GM12878 (cell line): Measurements from ENCODE around the gene HCAR2. TPM values are rescaled to one million over a fixed set of nuclear protein-coding genes. Genes with fewer than 3 reads are reported as not detected.

ENCODE experiments used
- ATAC-seq: fragments of 200-7000 bp; cut with Tn5 transposase; 3 replicates; pipeline ENCODE4 v1.9.1; 2020; ENCODE audit warnings: mild to moderate bottlenecking, moderate library complexity
- BruUV-seq: library from RNA; stranded (reverse); fragments of 400-500 nt; replicated peaks from 2 replicates; lab custom pipeline; 2021; lab: Mats Ljungman, UMichigan
- CTCF ChIA-PET: fragments of 300-600 bp; sonication (Branson Sonifier 250); formaldehyde crosslinking; extraction: SDS; loops from one replicate; lab custom pipeline; 2021; ENCODE audit warnings: inconsistent platforms; lab: Yijun Ruan, JAX
- POLR2A ChIA-PET: fragments of 350-600 bp; formaldehyde crosslinking; extraction: SDS; loops from one replicate; lab custom pipeline; 2021; ENCODE audit warnings: inconsistent platforms; lab: Charles Lee
- RAD21 ChIA-PET: fragments of 300-600 bp; sonication (Branson Sonifier 250); formaldehyde crosslinking; loops from one replicate; lab custom pipeline; 2023; ENCODE audit warnings: antibody characterized with exemption; ENCODE audit not compliant: unreplicated experiment; lab: Charles Lee
- SMC1A ChIA-PET: fragments of 300-600 bp; sonication (Branson Sonifier 250); formaldehyde crosslinking; loops from one replicate; lab custom pipeline; 2023; ENCODE audit not compliant: unreplicated experiment, uncharacterized antibody; lab: Charles Lee
- DNase-seq: peaks from one replicate; pipeline ENCODE4 v3.0.0-alpha.2; 2011; ENCODE audit warnings: low read depth, low spot score
- FAIRE-seq: peaks from 3 replicates; lab custom pipeline; 2011; peaks lifted over from hg19 to GRCh38; lab: Jason Lieb, UNC
- H2AFZ ChIP-seq: 2 replicates; pipeline ENCODE4 v1.6.0; 2011; ENCODE audit warnings: low read depth, low read length, control low read depth; ENCODE audit not compliant: control insufficient read depth
- H3K27ac ChIP-seq: 2 replicates; pipeline ENCODE4 v1.5.1; 2011; ENCODE audit warnings: control low read depth; ENCODE audit not compliant: control insufficient read depth, insufficient read depth
- H3K27me3 ChIP-seq, 2 experiments: replicated peaks in 1 of 2; 2 replicates each; pipeline versions ENCODE4 v1.6.0 to v1.6.1; 2011; ENCODE audit warnings: low read length in 1 of 2; ENCODE audit not compliant: control insufficient read depth in 2 of 2, insufficient read depth in 2 of 2
- H3K36me3 ChIP-seq, 2 experiments: 2 replicates each; pipeline ENCODE4 v1.5.1; 2011; ENCODE audit warnings: low read length in 1 of 2; ENCODE audit not compliant: control insufficient read depth in 2 of 2, insufficient read depth in 2 of 2
- H3K4me1 ChIP-seq: 2 replicates; pipeline ENCODE4 v1.6.1; 2011; ENCODE audit warnings: mild to moderate bottlenecking, low read length, moderate library complexity, mixed read lengths; ENCODE audit not compliant: control insufficient read depth, insufficient read depth
- H3K4me2 ChIP-seq: 2 replicates; pipeline ENCODE4 v1.6.0; 2011; ENCODE audit warnings: control low read depth; ENCODE audit not compliant: control insufficient read depth, insufficient read depth
- H3K4me3 ChIP-seq: fragments of 200-600 bp; sonication (generic); 2 replicates; pipeline ENCODE4 v1.5.1; 2016
- H3K79me2 ChIP-seq: 2 replicates; pipeline ENCODE4 v1.6.0; 2011; ENCODE audit warnings: low read length; ENCODE audit not compliant: control insufficient read depth, insufficient read depth
- H3K9ac ChIP-seq: 2 replicates; pipeline ENCODE4 v1.8.0; 2011; ENCODE audit warnings: low read length, control low read depth, mixed read lengths; ENCODE audit not compliant: control insufficient read depth, insufficient read depth
- H3K9me3 ChIP-seq: replicated peaks from 3 replicates; pipeline ENCODE4 v1.5.1; 2011; ENCODE audit warnings: mild to moderate bottlenecking, low read length; ENCODE audit not compliant: control insufficient read depth, insufficient read depth
- H4K20me1 ChIP-seq: 2 replicates; pipeline ENCODE4 v1.6.0; 2011; ENCODE audit not compliant: control insufficient read depth, insufficient read depth
- FOXM1 ChIP-seq: IDR thresholded peaks from 2 replicates; pipeline ENCODE4 v1.6.1; 2012; ENCODE audit warnings: low read depth, mild to moderate bottlenecking, inconsistent platforms, low read length, moderate library complexity
- MLLT1 ChIP-seq: fragments of 450-650 bp; IDR thresholded peaks from 2 replicates; pipeline ENCODE4 v1.6.1; 2016; ENCODE audit warnings: mild to moderate bottlenecking
- NFYB ChIP-seq: IDR thresholded peaks from 2 replicates; pipeline ENCODE4 v1.6.1; 2011; ENCODE audit warnings: low read depth, mild to moderate bottlenecking, low read length, improper control_type of control experiment, moderate library complexity; ENCODE audit not compliant: insufficient read depth
- RAD51 ChIP-seq: fragments of 450-650 bp; IDR thresholded peaks from 2 replicates; pipeline ENCODE4 v1.6.1; 2016; ENCODE audit warnings: moderate library complexity, mild to moderate bottlenecking, inconsistent platforms
- WGBS: methylation state at CpG from one replicate; pipeline ENCODE4 v1.1.6; 2016; ENCODE audit warnings: low lambda C conversion rate; ENCODE audit not compliant: insufficient replicate concordance, insufficient coverage; ENCODE audit errors: missing lambda C conversion rate; 5-methylcytosine and 5-hydroxymethylcytosine counted together
- in situ Hi-C: fragments of 300-500 bp; cut with MboI; formaldehyde crosslinking; loops from 9 replicates; pipeline ENCODE4 v1.14.3; 2018; ENCODE audit warnings: mixed read lengths
- intact Hi-C: fragments of 100-400 bp; cut with micrococcal nuclease; formaldehyde crosslinking; loops from one replicate; pipeline ENCODE4 v1.14.2; 2022; ENCODE audit not compliant: unreplicated experiment
- polyA plus RNA-seq, 11 experiments: library from polyadenylated mRNA; depleted of rRNA in 4 of 11; unstranded in 6 of 11; stranded (reverse) in 5 of 11; fragments of >200 nt; fragmentation: Nextera tagmentation in 4 of 11; fragmentation: Illumina TruSeq in 1 of 11; extraction: Ambion mirVana in 4 of 11; extraction: Trizol in 1 of 11; gene quantifications; 1 replicate in 1 of 11; 2 replicates in 10 of 11; pipeline versions ENCODE4 v1.2.1 to v1.2.3, GENCODE V29; 2011 to 2016; ENCODE audit warnings: inconsistent platforms in 2 of 11, missing spikeins in 2 of 11, low read depth in 1 of 11
- total RNA-seq, 4 experiments: library from RNA; depleted of rRNA in 3 of 4; stranded (reverse); fragments of >200 nt in 3 of 4; fragmentation: Illumina TruSeq in 1 of 4; extraction: Trizol in 1 of 4; gene quantifications; 2 replicates each; pipeline versions ENCODE4 v1.2.1 to v1.2.3, GENCODE V29; 2013 to 2021
- TF ChIP-seq, protein P1 (sequence below): IDR thresholded peaks from 2 replicates; pipeline ENCODE4 v1.6.1; 2011; ENCODE audit warnings: borderline replicate concordance, low read depth, mild to moderate bottlenecking, moderate library complexity, mixed read lengths, low read length; ENCODE audit not compliant: insufficient read depth; ENCODE audit errors: extremely low read length

The HCAR2 gene
- total and polyA plus RNA-seq, 10 of the 15 experiments (the other 5 are each of a cell fraction or from before 2014, with no cell fraction given) = 0.19 to 0.66 (median 0.35) TPM

GRCh38 chr12:122749569-122750332, 46.6 kb upstream of the HCAR2 start:
- no peaks in the 10 kb centered on the region for H3K9me3 ChIP-seq
- BruUV-seq = no TSS peak
- H3K4me3 ChIP-seq = no peak overlapping the region
- no peak overlapping the region for H3K27ac ChIP-seq
- SMC1A ChIA-PET = interaction anchor here (0.6 to 1.7 kb wide), 3 partner anchors 23 to 417 kb away, joined by 3 to 14 read pairs (median 5); no protein-coding TSS in a partner anchor
- H3K4me2 ChIP-seq = no peak overlapping the region
- no peak for DNase-seq
- intact Hi-C loops (loop anchor here (2.0 to 5.0 kb wide), 3 partner anchors 29 to 347 kb away; no protein-coding TSS in a partner anchor), in situ Hi-C loops (loop anchor here (5.0 kb wide), 1 partner anchor 112 kb away; no protein-coding TSS in a partner anchor)
- POLR2A ChIA-PET = interaction anchor here (1.3 kb wide), 1 partner anchor 23 kb away, joined by 3 read pairs; no protein-coding TSS in a partner anchor
- no peak for ATAC-seq
- no peak overlapping the region for H2AFZ ChIP-seq
- no peak overlapping the region for H3K9ac ChIP-seq
- no peaks in the 10 kb centered on the region for H3K27me3 ChIP-seq
- H3K79me2 ChIP-seq = peaks cover 21% of the 10 kb centered on the region
- no peaks in the 10 kb centered on the region for H3K36me3 ChIP-seq
- CTCF ChIA-PET = interaction anchor here (1.3 kb wide), 1 partner anchor 112 kb away, joined by 5 read pairs; no protein-coding TSS in a partner anchor
- H3K4me1 ChIP-seq = peaks cover 7% of the 10 kb centered on the region
- 74% methylated on average over 6 of the region's 6 CpGs for WGBS
- no peak for FAIRE-seq
- no peaks in the 10 kb centered on the region for H4K20me1 ChIP-seq
- RAD21 ChIA-PET = no interaction called here
- no peak for TF ChIP-seq MLLT1
- TF ChIP-seq, protein P1, sequence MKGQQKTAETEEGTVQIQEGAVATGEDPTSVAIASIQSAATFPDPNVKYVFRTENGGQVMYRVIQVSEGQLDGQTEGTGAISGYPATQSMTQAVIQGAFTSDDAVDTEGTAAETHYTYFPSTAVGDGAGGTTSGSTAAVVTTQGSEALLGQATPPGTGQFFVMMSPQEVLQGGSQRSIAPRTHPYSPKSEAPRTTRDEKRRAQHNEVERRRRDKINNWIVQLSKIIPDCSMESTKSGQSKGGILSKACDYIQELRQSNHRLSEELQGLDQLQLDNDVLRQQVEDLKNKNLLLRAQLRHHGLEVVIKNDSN = peak; percentile 41
- TF ChIP-seq FOXM1 = no peak
- TF ChIP-seq NFYB = 0 out of 2 replicates have a peak, but pooled peaks have one; percentile 11
- TF ChIP-seq RAD51 = peak; percentile 47
- TF ChIP-seq, all 136 proteins: peak for 3
